ENCODE results near the gene SLX9. TPM values are rescaled to one million over a fixed set of nuclear protein-coding genes. Genes with fewer than 3 reads are reported as not detected.

The SLX9 gene
- polyA plus RNA-seq, 1 donor (not counting 4 experiments of a cell fraction or from before 2014, with no cell fraction given), result 21.8 TPM

GRCh38 chr21:44956356-44957046 is 16.7 kb downstream of the SLX9 start:
- Histone ChIP-seq H3K4me3 (ENCODE audit: control insufficient read depth in 2 of 3, extremely low read depth in 1 of 3, insufficient read depth in 2 of 3, low read depth in 1 of 3, low read length in 3 of 3) (no peak overlapping the region), H3K36me3 (ENCODE audit: control insufficient read depth in 2 of 2, extremely low read depth in 1 of 2, insufficient read depth in 2 of 2, low read length in 2 of 2) (peaks cover 27 to 31% of the 10 kb centered on the region in 2 experiments), H3K27me3 (ENCODE audit: control insufficient read depth, extremely low read depth, insufficient read depth, low read length) (no peaks in the 10 kb centered on the region), H3K9me1 (ENCODE audit: control insufficient read depth, extremely low read depth, insufficient read depth, low read length) (no peaks in the 10 kb centered on the region), H3K79me2 (ENCODE audit: control insufficient read depth, insufficient read depth, low read length) (peaks cover 59% of the 10 kb centered on the region), H2AFZ (ENCODE audit: control insufficient read depth, low read length) (no peak overlapping the region), H3K4me1 (ENCODE audit: control insufficient read depth, extremely low read depth, insufficient read depth, low read length) (no peaks in the 10 kb centered on the region), H3K4me2 (ENCODE audit: control insufficient read depth, extremely low read depth, insufficient read depth, low read depth, low read length) (no peak overlapping the region), H3K27ac (ENCODE audit: control insufficient read depth, insufficient read depth, low read length) (no peak overlapping the region), H4K20me1 (ENCODE audit: control insufficient read depth, extremely low read depth, insufficient read depth, low read length) (peaks cover 5% of the 10 kb centered on the region), H3K9ac (ENCODE audit: control insufficient read depth, extremely low read depth, insufficient read depth, low read length) (no peak overlapping the region), H3K9me3 (ENCODE audit: control insufficient read depth, low read depth, low read length) (no peaks in the 10 kb centered on the region)
- TF ChIP-seq CTCF (optimal IDR thresholded peaks at IDR 0.05 in 1 of 3, IDR thresholded peaks at IDR 0.05 in 1 of 3, conservative IDR thresholded peaks at IDR 0.05 in 1 of 3; ENCODE audit: extremely low read depth in 1 of 3, insufficient read depth in 2 of 3, low read length in 3 of 3) (no peak), EZH2 (IDR thresholded peaks at IDR 0.05; ENCODE audit: low read length) (no peak)
- DNase-seq (ENCODE audit: low read depth, low spot score), result no peak
- dilution Hi-C loops (cut with MboI; ENCODE audit: extremely low pct_ligation_motif_present, low sequenced_read_pairs), result no loop called here
- no peak for FAIRE-seq

- H3K4me3 ChIP-seq (ENCODE audit: control insufficient read depth in 2 of 3, extremely low read depth in 1 of 3, insufficient read depth in 2 of 3, low read depth in 1 of 3, low read length in 3 of 3), result no peak overlapping the region
- H2AFZ ChIP-seq (ENCODE audit: control insufficient read depth, low read length), result no peak overlapping the region
- DNase-seq (ENCODE audit: low read depth, low spot score), result no peak
- H3K27me3 ChIP-seq (ENCODE audit: control insufficient read depth, extremely low read depth, insufficient read depth, low read length), result no peaks in the 10 kb centered on the region
- peaks cover 27 to 32% of the 10 kb centered on the region in 2 experiments for H3K36me3 ChIP-seq (ENCODE audit: control insufficient read depth in 2 of 2, extremely low read depth in 1 of 2, insufficient read depth in 2 of 2, low read length in 2 of 2)
- dilution Hi-C loops (cut with MboI; ENCODE audit: extremely low pct_ligation_motif_present, low sequenced_read_pairs), result no loop called here
- TF ChIP-seq CTCF (optimal IDR thresholded peaks at IDR 0.05 in 1 of 3, IDR thresholded peaks at IDR 0.05 in 1 of 3, conservative IDR thresholded peaks at IDR 0.05 in 1 of 3; ENCODE audit: extremely low read depth in 1 of 3, insufficient read depth in 2 of 3, low read length in 3 of 3) (no peak), EZH2 (IDR thresholded peaks at IDR 0.05; ENCODE audit: low read length) (no peak)
- H3K27ac ChIP-seq (ENCODE audit: control insufficient read depth, insufficient read depth, low read length), result no peak overlapping the region
- peaks cover 54% of the 10 kb centered on the region for H3K79me2 ChIP-seq (ENCODE audit: control insufficient read depth, insufficient read depth, low read length)
- no peaks in the 10 kb centered on the region for H3K9me3 ChIP-seq (ENCODE audit: control insufficient read depth, low read depth, low read length)
- H3K9me1 ChIP-seq (ENCODE audit: control insufficient read depth, extremely low read depth, insufficient read depth, low read length), result no peaks in the 10 kb centered on the region
- H3K4me2 ChIP-seq (ENCODE audit: control insufficient read depth, extremely low read depth, insufficient read depth, low read depth, low read length), result no peak overlapping the region
- FAIRE-seq, result no peak
- H3K4me1 ChIP-seq (ENCODE audit: control insufficient read depth, extremely low read depth, insufficient read depth, low read length), result peaks cover under 1% of the 10 kb centered on the region
- no peak overlapping the region for H3K9ac ChIP-seq (ENCODE audit: control insufficient read depth, extremely low read depth, insufficient read depth, low read length)
- peaks cover 5% of the 10 kb centered on the region for H4K20me1 ChIP-seq (ENCODE audit: control insufficient read depth, extremely low read depth, insufficient read depth, low read length)
Measured at GRCh38 chr21:44957047-44957831, 17.4 kb downstream of the SLX9 start.

All from keratinocyte (primary cell).